ENCODE data around the gene B4GALNT3. TPM values are rescaled to one million over a fixed set of nuclear protein-coding genes. Genes with fewer than 3 reads are reported as not detected.

B4GALNT3 gene
- total RNA-seq, 1 experiment from 2014 or later, result 2.3 TPM

DNA sequence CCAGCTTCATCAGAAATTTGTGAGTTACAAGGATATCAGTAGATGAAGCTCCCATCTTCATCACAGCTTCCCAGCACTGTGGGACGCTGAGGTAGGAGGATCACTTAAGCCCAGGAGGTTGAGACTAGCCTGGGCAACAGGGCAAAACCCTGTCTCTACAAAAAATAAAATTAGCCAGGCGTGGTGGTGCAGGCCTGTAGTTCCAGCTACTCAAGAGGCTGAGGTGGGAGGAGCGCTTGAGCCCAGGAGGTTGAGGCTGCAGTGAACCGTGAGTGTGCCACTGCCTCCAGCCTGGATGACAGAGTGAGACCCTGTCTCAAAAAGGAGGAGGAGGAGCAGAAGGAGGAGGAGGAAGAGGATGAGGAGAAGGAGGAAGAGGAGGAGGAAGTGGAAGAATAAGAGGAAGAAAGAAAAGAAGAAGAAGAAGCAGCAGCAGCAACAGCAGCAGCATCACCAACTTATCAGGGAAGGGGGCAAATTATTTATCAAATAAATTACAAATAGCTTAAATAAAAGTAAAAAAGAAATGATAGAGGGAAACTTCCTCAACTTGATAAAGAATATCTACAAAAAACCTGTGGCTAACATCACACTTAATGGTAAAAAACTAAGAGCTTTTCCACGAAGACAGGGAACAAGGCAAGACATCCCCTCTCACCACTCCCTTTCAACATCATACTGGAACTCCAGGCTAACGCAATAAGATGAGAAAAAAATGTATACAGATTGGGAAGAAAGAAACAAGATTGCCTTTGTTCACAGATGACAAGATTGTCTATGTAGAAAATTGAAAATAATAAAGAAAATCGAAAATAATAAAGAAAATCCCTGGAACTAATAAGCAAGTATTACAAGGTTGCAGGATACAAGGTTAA, 133.9 kb downstream of the B4GALNT3 start:
- ATAC-seq, result no peak
- no peak for DNase-seq (ENCODE audit: low read depth, low spot score)
- no TSS peak for BruUV-seq (replicated peaks)
- Histone ChIP-seq H3K4me3 (ENCODE audit: low read depth in 2 of 2, low read length in 2 of 2) (no peak overlapping the region), H3K27me3 (ENCODE audit: control insufficient read depth, insufficient read depth, low read length) (no peaks in the 10 kb centered on the region), H3K4me1 (ENCODE audit: control insufficient read depth, insufficient read depth, low read length) (peaks cover 11% of the 10 kb centered on the region), H3K36me3 (ENCODE audit: control insufficient read depth, insufficient read depth, low read length) (no peaks in the 10 kb centered on the region), H3K9me3 (ENCODE audit: control insufficient read depth, insufficient read depth, low read depth, low read length) (no peaks in the 10 kb centered on the region), H3K27ac (ENCODE audit: low read length) (no peak overlapping the region; the same call in 1 of the 2 replicates)
- intact Hi-C loops (cut with micrococcal nuclease; ENCODE audit: unreplicated experiment), result no loop called here
- ChIA-PET CTCF (no interaction called here), POLR2A (no interaction called here)
- no peak for TF ChIP-seq POLR2AphosphoS5 (IDR thresholded peaks at IDR 0.05; ENCODE audit: low read depth, low read length)
- no peak for TF ChIP-seq REST (IDR thresholded peaks at IDR 0.05; ENCODE audit: insufficient read depth in 1 of 2, low read depth in 2 of 2, low read length in 1 of 2)
- no peak for TF ChIP-seq TCF7L2 (IDR thresholded peaks at IDR 0.05; ENCODE audit: low read depth, low read length)
- no peak for TF ChIP-seq CTCF (IDR thresholded peaks at IDR 0.05)
- TF ChIP-seq SIN3A (IDR thresholded peaks at IDR 0.05; ENCODE audit: borderline replicate concordance, insufficient read depth, low read depth, low read length), result no peak
- in situ Hi-C loops (cut with HindIII; ENCODE audit: low pct_unique_long_range_greater_than_20kb, low sequenced_read_pairs), result no loop called here

- TF ChIP-seq CTCF (IDR thresholded peaks at IDR 0.05) (no peak), TCF7L2 (IDR thresholded peaks at IDR 0.05; ENCODE audit: low read depth, low read length) (no peak), POLR2AphosphoS5 (IDR thresholded peaks at IDR 0.05; ENCODE audit: low read depth, low read length) (no peak), SIN3A (IDR thresholded peaks at IDR 0.05; ENCODE audit: borderline replicate concordance, insufficient read depth, low read depth, low read length) (no peak), REST (IDR thresholded peaks at IDR 0.05; ENCODE audit: insufficient read depth in 1 of 2, low read depth in 2 of 2, low read length in 1 of 2) (no peak)
- in situ Hi-C loops (cut with HindIII; ENCODE audit: low pct_unique_long_range_greater_than_20kb, low sequenced_read_pairs), result no loop called here
- no peaks in the 10 kb centered on the region for H3K36me3 ChIP-seq (ENCODE audit: control insufficient read depth, insufficient read depth, low read length)
- no TSS peak for BruUV-seq (replicated peaks)
- no peak overlapping the region for H3K4me3 ChIP-seq (ENCODE audit: low read depth in 2 of 2, low read length in 2 of 2)
- H3K27ac ChIP-seq (ENCODE audit: low read length), result peak overlapping the region; percentile 41; the same call in 1 of the 2 replicates
- H3K9me3 ChIP-seq (ENCODE audit: control insufficient read depth, insufficient read depth, low read depth, low read length), result no peaks in the 10 kb centered on the region
- ATAC-seq (no peak), DNase-seq (ENCODE audit: low read depth, low spot score) (no peak)
- ChIA-PET POLR2A (no interaction called here), CTCF (interaction anchor here (0.6 kb wide), 1 partner anchor 51 kb away, joined by 3 read pairs; no protein-coding TSS in a partner anchor)
- H3K4me1 ChIP-seq (ENCODE audit: control insufficient read depth, insufficient read depth, low read length), result peaks cover 10% of the 10 kb centered on the region
- no peaks in the 10 kb centered on the region for H3K27me3 ChIP-seq (ENCODE audit: control insufficient read depth, insufficient read depth, low read length)
- intact Hi-C loops (cut with micrococcal nuclease; ENCODE audit: unreplicated experiment), result no loop called here
These were observed 138.3 kb downstream of the B4GALNT3 start for GRCh38 chr12:597926-598568.
